Karpas-422 (cell line): ENCODE results near the gene MKNK1. TPM values are rescaled to one million over a fixed set of nuclear protein-coding genes. Genes with fewer than 3 reads are reported as not detected.

Source experiments
- DNase-seq: peaks from one replicate; pipeline ENCODE4 v3.0.0-alpha.2; 2015
- H2AFZ ChIP-seq: fragments of 200-600 bp; sonication (generic); 2 replicates; pipeline ENCODE4 v1.6.1; 2014; ENCODE audit warnings: antibody characterized with exemption, low read length, mixed read lengths
- H3K27ac ChIP-seq: fragments of 200-600 bp; sonication (generic); 2 replicates; pipeline ENCODE4 v1.5.1; 2014; ENCODE audit warnings: mild to moderate bottlenecking, low read length, moderate library complexity
- H3K27me3 ChIP-seq: fragments of 200-600 bp; sonication (generic); 2 replicates; pipeline ENCODE4 v1.6.1; 2014; ENCODE audit warnings: low read length, mixed read lengths
- H3K36me3 ChIP-seq: fragments of 200-600 bp; sonication (generic); 2 replicates; pipeline ENCODE4 v1.6.1; 2014; ENCODE audit warnings: low read length, mixed read lengths; ENCODE audit not compliant: insufficient read depth
- H3K4me1 ChIP-seq: fragments of 200-600 bp; sonication (generic); 2 replicates; pipeline ENCODE4 v1.6.1; 2014; ENCODE audit warnings: mild to moderate bottlenecking, low read length, mixed read lengths
- H3K4me2 ChIP-seq: fragments of 200-600 bp; sonication (generic); 2 replicates; pipeline ENCODE4 v1.6.1; 2014; ENCODE audit warnings: low read length, low read depth, mild to moderate bottlenecking; ENCODE audit not compliant: poor library complexity, severe bottlenecking
- H3K4me3 ChIP-seq: fragments of 200-600 bp; sonication (generic); 2 replicates; pipeline ENCODE4 v1.5.1; 2014; ENCODE audit warnings: mild to moderate bottlenecking, antibody characterized with exemption, low read length, mixed read lengths
- H3K79me2 ChIP-seq: fragments of 200-600 bp; sonication (generic); 2 replicates; pipeline ENCODE4 v1.6.1; 2014; ENCODE audit warnings: mild to moderate bottlenecking, low read length, mixed read lengths
- H3K9ac ChIP-seq: fragments of 200-600 bp; sonication (generic); 2 replicates; pipeline ENCODE4 v1.6.0; 2014; ENCODE audit warnings: low read length
- H3K9me2 ChIP-seq: fragments of 200-600 bp; sonication (generic), shearing (Covaris generic); replicated peaks from 2 replicates; pipeline ENCODE4 v1.6.0; 2014; ENCODE audit warnings: mild to moderate bottlenecking, low read length, moderate library complexity; ENCODE audit not compliant: insufficient read depth
- H3K9me3 ChIP-seq: fragments of 300-700, 200-600 bp; sonication (generic); 2 replicates; pipeline ENCODE4 v1.6.1; 2014; ENCODE audit warnings: low read length, mixed read lengths
- H4K20me1 ChIP-seq: fragments of 200-600 bp; sonication (generic); 2 replicates; pipeline ENCODE4 v1.6.1; 2014; ENCODE audit warnings: mild to moderate bottlenecking, antibody characterized with exemption, low read length, low read depth; ENCODE audit not compliant: insufficient read depth
- total RNA-seq: library from RNA; depleted of rRNA; stranded (reverse); fragments of >200 nt; shearing (Covaris generic); gene quantifications from 2 replicates; pipeline ENCODE4 v1.2.3, GENCODE V29; 2014; ENCODE audit warnings: low replicate concordance

Gene MKNK1
- total RNA-seq, 1 experiment from 2014 or later: 14.0 TPM

DNA sequence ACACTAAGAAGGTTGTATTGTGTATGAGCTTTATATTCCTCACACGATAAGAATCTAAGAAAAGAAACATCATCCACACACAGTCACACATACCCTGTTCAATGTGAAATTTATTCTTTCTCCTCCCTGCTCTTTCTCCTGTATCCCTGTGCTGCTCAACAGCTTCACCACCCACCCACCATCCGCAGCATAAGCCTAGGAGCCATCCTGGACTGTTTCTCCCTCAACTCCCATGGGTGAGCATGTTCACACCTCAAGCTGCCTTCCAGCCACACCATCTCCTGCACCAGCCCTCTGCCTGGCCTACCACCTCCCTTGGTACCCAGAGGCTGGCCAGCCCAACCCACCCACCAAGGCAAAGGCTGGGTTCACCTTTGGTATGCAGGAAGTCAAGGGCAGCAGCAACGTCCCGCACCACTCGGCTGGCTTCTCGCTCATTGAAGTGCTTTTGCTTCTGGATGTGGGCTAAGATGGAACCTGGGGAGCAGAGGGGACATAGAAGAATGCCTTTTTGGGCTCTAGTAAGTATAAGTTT is 32.3 kb downstream of the MKNK1 start:
- no peaks in the 10 kb centered on the region for H3K27me3 ChIP-seq
- H3K9me3 ChIP-seq: no peaks in the 10 kb centered on the region

DNA sequence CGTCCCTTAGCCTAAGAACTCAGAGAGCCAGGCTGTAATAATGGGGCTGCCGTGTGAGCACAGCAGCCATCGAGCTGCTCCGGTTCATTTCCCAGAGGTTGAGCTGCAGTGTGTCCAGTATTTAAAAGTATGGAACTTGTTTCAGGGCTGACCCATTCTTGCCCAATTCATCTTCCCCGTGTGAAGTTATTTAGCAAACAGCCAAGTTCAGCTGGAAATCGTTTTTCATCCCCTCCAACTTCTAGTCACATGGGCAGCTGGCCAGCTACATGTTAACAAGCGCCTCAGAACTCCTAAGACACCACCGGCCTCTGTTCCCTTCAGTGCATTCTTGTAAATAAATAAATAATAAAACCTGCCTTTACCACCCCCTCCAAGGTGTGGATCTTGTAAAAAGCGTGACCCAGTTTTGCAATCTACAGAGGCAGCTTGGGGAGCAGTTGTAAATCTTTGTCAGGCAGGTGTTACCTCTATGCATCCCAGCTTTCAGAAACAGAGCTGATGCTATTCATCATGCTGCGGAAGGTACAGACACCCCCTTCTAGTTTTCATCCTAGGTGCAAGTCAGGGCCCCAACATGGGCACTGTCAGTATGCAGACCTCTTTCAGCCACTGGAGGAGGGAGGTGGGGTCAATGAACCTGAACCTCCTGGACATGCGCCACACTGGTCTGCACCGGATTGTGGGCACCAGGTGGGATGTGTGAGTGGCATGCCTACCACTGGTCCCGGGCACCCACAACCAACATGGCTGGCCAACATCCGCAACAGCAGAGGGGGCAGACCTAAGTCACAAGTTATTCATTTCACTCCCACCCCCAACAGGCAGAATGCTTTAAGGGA is 34.0 kb downstream of the MKNK1 start:
- H3K79me2 ChIP-seq: no peaks in the 10 kb centered on the region
- no peak overlapping the region for H2AFZ ChIP-seq
- no peaks in the 10 kb centered on the region for H3K27me3 ChIP-seq
- no peak overlapping the region for H3K27ac ChIP-seq
- no peak overlapping the region for H3K4me2 ChIP-seq
- H3K36me3 ChIP-seq: 0 out of 2 replicates have a peak, but pooled peaks cover 2% of the 10 kb centered on the region
- no peak overlapping the region for H3K4me3 ChIP-seq
- DNase-seq: no peak
- no peaks in the 10 kb centered on the region for H3K9me2 ChIP-seq
- H3K9ac ChIP-seq: no peak overlapping the region
- no peaks in the 10 kb centered on the region for H3K4me1 ChIP-seq
- no peaks in the 10 kb centered on the region for H3K9me3 ChIP-seq
- no peaks in the 10 kb centered on the region for H4K20me1 ChIP-seq

More for the DNA sequence above, 32.3 kb downstream of the MKNK1 start:
- Histone ChIP-seq H3K79me2 (no peaks in the 10 kb centered on the region), H3K4me3 (no peak overlapping the region), H3K4me2 (no peak overlapping the region), H3K9ac (no peak overlapping the region), H3K36me3 (0 out of 2 replicates have a peak, but pooled peaks cover 2% of the 10 kb centered on the region), H2AFZ (no peak overlapping the region), H3K4me1 (no peaks in the 10 kb centered on the region), H3K9me2 (no peaks in the 10 kb centered on the region), H4K20me1 (no peaks in the 10 kb centered on the region), H3K27ac (no peak overlapping the region)
- no peak for DNase-seq

GRCh38 chr1:46569116-46569515 is 35.0 kb downstream of the MKNK1 start:
- no peak overlapping the region for H2AFZ ChIP-seq
- no peaks in the 10 kb centered on the region for H3K9me2 ChIP-seq
- H3K79me2 ChIP-seq: no peaks in the 10 kb centered on the region
- H4K20me1 ChIP-seq: no peaks in the 10 kb centered on the region
- H3K36me3 ChIP-seq: 0 out of 2 replicates have a peak, but pooled peaks cover 2% of the 10 kb centered on the region
- H3K27me3 ChIP-seq: no peaks in the 10 kb centered on the region
- H3K4me3 ChIP-seq: no peak overlapping the region
- no peaks in the 10 kb centered on the region for H3K9me3 ChIP-seq
- no peak overlapping the region for H3K27ac ChIP-seq
- no peak for DNase-seq
- H3K4me2 ChIP-seq: no peak overlapping the region
- H3K4me1 ChIP-seq: no peaks in the 10 kb centered on the region
- no peak overlapping the region for H3K9ac ChIP-seq

DNA sequence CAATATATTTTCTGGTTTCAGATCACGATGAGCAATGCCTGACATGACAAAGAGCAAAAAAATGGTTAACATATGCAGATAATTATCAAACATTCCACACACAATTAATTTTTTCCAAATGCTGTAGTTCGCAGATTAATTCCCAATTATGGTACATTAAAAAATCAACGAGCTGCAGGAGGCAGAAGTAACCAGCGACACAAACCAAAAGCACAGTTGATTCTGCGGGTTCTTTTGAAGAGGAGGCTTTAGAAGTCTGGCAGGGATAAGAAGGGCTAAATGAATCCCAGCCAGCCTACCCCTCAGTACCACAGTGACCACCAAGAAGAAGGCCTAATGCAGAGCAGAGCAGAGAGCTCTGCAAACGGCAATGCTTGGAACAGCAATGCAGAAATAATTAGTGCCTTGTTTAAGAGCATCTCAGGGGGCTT is 35.6 kb downstream of the MKNK1 start:
- Histone ChIP-seq H3K27ac (no peak overlapping the region), H3K4me1 (no peaks in the 10 kb centered on the region), H3K9me2 (no peaks in the 10 kb centered on the region), H4K20me1 (no peaks in the 10 kb centered on the region), H3K36me3 (0 out of 2 replicates have a peak, but pooled peaks cover 2% of the 10 kb centered on the region), H3K4me2 (no peak overlapping the region), H3K9me3 (no peaks in the 10 kb centered on the region), H3K27me3 (no peaks in the 10 kb centered on the region), H2AFZ (no peak overlapping the region), H3K4me3 (no peak overlapping the region), H3K79me2 (no peaks in the 10 kb centered on the region), H3K9ac (no peak overlapping the region)
- no peak for DNase-seq

DNA sequence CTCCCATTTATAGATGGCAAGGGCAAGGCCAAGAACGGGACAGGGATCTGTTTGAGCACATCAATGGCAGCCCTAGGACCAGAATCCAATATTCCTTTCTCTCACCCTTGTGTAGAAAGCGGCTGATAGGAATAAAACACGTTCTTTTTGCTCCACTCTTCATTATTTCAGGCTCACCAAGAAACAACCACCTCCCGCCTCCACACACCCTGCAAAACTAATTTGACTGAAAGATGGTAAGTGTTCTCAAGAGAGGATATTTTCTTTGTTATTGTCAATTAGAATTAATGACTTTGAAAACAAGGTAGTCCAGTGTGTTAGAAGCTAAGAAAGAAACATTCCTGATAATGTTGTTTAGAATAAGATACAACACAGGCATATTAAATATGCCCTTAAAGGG is 40.7 kb downstream of the MKNK1 start:
- H3K4me2 ChIP-seq: no peak overlapping the region
- no peak overlapping the region for H3K9ac ChIP-seq
- H2AFZ ChIP-seq: no peak overlapping the region
- H3K36me3 ChIP-seq: 0 out of 2 replicates have a peak, but pooled peaks cover 2% of the 10 kb centered on the region
- H3K9me2 ChIP-seq: no peaks in the 10 kb centered on the region
- H3K9me3 ChIP-seq: no peaks in the 10 kb centered on the region
- no peak overlapping the region for H3K27ac ChIP-seq
- no peak for DNase-seq
- no peaks in the 10 kb centered on the region for H4K20me1 ChIP-seq
- H3K4me3 ChIP-seq: no peak overlapping the region
- no peaks in the 10 kb centered on the region for H3K27me3 ChIP-seq
- no peaks in the 10 kb centered on the region for H3K79me2 ChIP-seq
- H3K4me1 ChIP-seq: no peaks in the 10 kb centered on the region

GRCh38 chr1:46562498-46562897 is 41.6 kb downstream of the MKNK1 start:
- Histone ChIP-seq H3K4me2 (no peak overlapping the region), H3K4me3 (no peak overlapping the region), H4K20me1 (no peaks in the 10 kb centered on the region), H3K9me3 (no peaks in the 10 kb centered on the region), H3K9me2 (no peaks in the 10 kb centered on the region), H3K4me1 (no peaks in the 10 kb centered on the region), H3K9ac (no peak overlapping the region), H3K36me3 (0 out of 2 replicates have a peak, but pooled peaks cover 1% of the 10 kb centered on the region), H3K27ac (no peak overlapping the region), H3K27me3 (no peaks in the 10 kb centered on the region), H3K79me2 (no peaks in the 10 kb centered on the region), H2AFZ (no peak overlapping the region)
- no peak for DNase-seq

DNA sequence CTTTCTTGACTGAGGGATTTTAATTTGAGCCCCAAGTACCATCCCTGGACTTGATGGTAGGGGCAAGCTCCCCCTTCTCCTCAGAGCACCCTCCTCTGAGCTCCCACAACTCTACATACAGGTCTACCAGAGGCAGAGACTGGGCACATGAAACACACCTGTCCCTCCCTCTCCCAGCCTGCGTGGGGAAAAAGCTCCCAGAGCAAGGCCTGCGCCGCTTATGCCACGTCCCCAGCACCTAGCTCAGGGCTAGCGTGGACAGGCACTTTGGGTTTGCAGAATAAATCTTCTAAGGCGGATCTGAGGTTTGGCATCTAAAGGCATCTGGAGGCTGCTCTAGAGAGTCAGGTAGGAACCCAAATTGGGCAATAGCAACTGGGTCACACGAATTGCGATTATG is 45.1 kb downstream of the MKNK1 start:
- Histone ChIP-seq H2AFZ (no peak overlapping the region), H3K9me2 (no peaks in the 10 kb centered on the region), H3K9me3 (no peaks in the 10 kb centered on the region), H3K27me3 (no peaks in the 10 kb centered on the region), H3K4me1 (no peaks in the 10 kb centered on the region), H3K79me2 (no peaks in the 10 kb centered on the region), H3K9ac (no peak overlapping the region), H4K20me1 (no peaks in the 10 kb centered on the region), H3K36me3 (no peaks in the 10 kb centered on the region), H3K4me3 (no peak overlapping the region), H3K4me2 (no peak overlapping the region), H3K27ac (no peak overlapping the region)
- no peak for DNase-seq

GRCh38 chr1:46558141-46558963 is 45.7 kb downstream of the MKNK1 start:
- Histone ChIP-seq H3K4me3 (no peak overlapping the region), H3K9ac (no peak overlapping the region), H2AFZ (no peak overlapping the region), H3K4me2 (no peak overlapping the region), H3K36me3 (no peaks in the 10 kb centered on the region), H3K27ac (no peak overlapping the region), H4K20me1 (no peaks in the 10 kb centered on the region), H3K79me2 (no peaks in the 10 kb centered on the region), H3K4me1 (no peaks in the 10 kb centered on the region), H3K9me3 (no peaks in the 10 kb centered on the region), H3K9me2 (no peaks in the 10 kb centered on the region), H3K27me3 (no peaks in the 10 kb centered on the region)
- DNase-seq: no peak
